Adrenal gland (tissue), 19 donors: Measurements from ENCODE around the gene TDRD1. TPM values are rescaled to one million over a fixed set of nuclear protein-coding genes. Genes with fewer than 3 reads are reported as not detected.
"Not testable (repeated sequence)": the region's sequence is repeated elsewhere in the genome, so short reads cannot be mapped to it uniquely, and the experiment has no call there.

Experiments used
- DNase-seq, 7 donors: peaks; one replicate each; pipeline ENCODE4 v3.0.0-alpha.2; 2019 to 2020
- H3K27ac ChIP-seq, 5 donors: fragments of 200-600 bp; sonication (generic) in 4 of 5; 1 replicate in 3 of 5; 2 replicates in 2 of 5; pipeline versions ENCODE4 v1.5.1 to v1.8.0; 2016 to 2020; ENCODE audit warnings: mild to moderate bottlenecking in 1 of 5
- H3K27me3 ChIP-seq: fragments of 200-600 bp; 2 replicates; pipeline ENCODE4 v1.8.0; 2021
- H3K36me3 ChIP-seq, 2 donors: fragments of 200-600 bp; replicated peaks in 1 of 2; 1 replicate in 1 of 2; 2 replicates in 1 of 2; pipeline versions ENCODE4 v1.5.1 to v1.8.0; 2018 to 2022
- H3K4me1 ChIP-seq, 2 donors: fragments of 200-600 bp; replicated peaks in 1 of 2; 1 replicate in 1 of 2; 2 replicates in 1 of 2; pipeline versions ENCODE4 v1.5.1 to v1.8.0; 2018 to 2021
- H3K4me3 ChIP-seq, 4 donors: fragments of 200-600 bp; sonication (generic) in 3 of 4; one replicate each; pipeline ENCODE4 v1.5.1; 2016 to 2018
- H3K9me3 ChIP-seq, 3 donors: fragments of 200-600 bp; sonication (generic) in 1 of 3; replicated peaks in 1 of 3; 1 replicate in 2 of 3; 2 replicates in 1 of 3; pipeline versions ENCODE4 v1.5.1 to v1.8.0; 2016 to 2021
- CTCF ChIP-seq, 6 experiments: fragments of 450-650 bp in 4 of 6; fragments of 200-600 bp in 2 of 6; sonication (generic) in 1 of 6; IDR thresholded peaks; 1 replicate in 5 of 6; 2 replicates in 1 of 6; pipeline versions ENCODE4 v1.5.1 to v1.8.0; 2016 to 2021; ENCODE audit warnings: antibody characterized with exemption in 6 of 6, mild to moderate bottlenecking in 2 of 6, moderate library complexity in 1 of 6
- POLR2A ChIP-seq, 2 donors: fragments of 450-650 bp; IDR thresholded peaks; one replicate each; pipeline ENCODE4 v1.6.1; 2017; ENCODE audit warnings: antibody characterized with exemption in 2 of 2, mild to moderate bottlenecking in 2 of 2, moderate library complexity in 1 of 2
- WGBS, 4 donors: extraction: QIAGEN DNeasy Blood & Tissue Kit in 2 of 4; methylation state at CpG; one replicate each; pipeline versions ENCODE4 v1.1.5 to v1.1.7; 2013 to 2017; 5-methylcytosine and 5-hydroxymethylcytosine counted together
- intact Hi-C, 2 donors: fragments of 100-400 bp; cut with DNase I; formaldehyde crosslinking; loops; one replicate each; pipeline versions ENCODE4 v1.14.1 to v1.15.0; 2022 to 2023
- long read RNA-seq, 10 donors: library from polyadenylated mRNA in 3 of 10; unstranded in 2 of 10; stranded (forward) in 1 of 10; transcript quantifications; one replicate each; pipeline ENCODE4 v2.0.0 and lab custom pipeline, GENCODE V29; 2021 to 2026
- polyA plus RNA-seq, 3 donors: library from polyadenylated mRNA; stranded (reverse); fragments of 200-250 nt in 2 of 3; fragments of 350-450 nt in 1 of 3; fragmentation: Illumina TruSeq in 1 of 3; extraction: RNeasy Lipid Tissue Mini Kit (QIAGEN cat#74804) in 1 of 3; gene quantifications; one replicate each; pipeline ENCODE4 v1.2.3, GENCODE V29; 2013 to 2014
- total RNA-seq, 9 donors: library from RNA; depleted of rRNA in 4 of 9; stranded (reverse); fragments of >200 nt in 4 of 9; fragments of 120-200 nt in 1 of 9; fragmentation: NEBNext Ultra II Directional in 1 of 9; extraction: Animal tissue kit (Norgen Biotek cat#: 25700) in 1 of 9; gene quantifications; one replicate each; pipeline versions ENCODE4 v1.1.0 to v1.2.4, GENCODE V29; 2013 to 2023
- donor health status: healthy with polysubstance abuse.
- donor health status: Bipolar disorder and iron deficiency.
- donor health status: DM: yes; HTN: yes; CAD: no.
- donor health status: DM: no; HTN: no; CAD: no.
- donor health status: DM: no; HTN: no; CAD: no.
- donor health status: DM: yes; HTN: yes; CAD: no.

TDRD1 gene
- total RNA-seq (under 1 TPM in 6 of 9 donors, not detected in 3; 0.11 to 0.72 (median 0.31) TPM), polyA plus RNA-seq (under 1 TPM; 0.03 to 0.08 (median 0.04) TPM)
- long read RNA-seq, donor 1 = 0 reads
- long read RNA-seq, donor 2 = 0 reads
- long read RNA-seq, donor 3 = 0 reads
- long read RNA-seq, donor 4 = 0 reads
- long read RNA-seq, donor 5 = 0 reads
- long read RNA-seq, donor 6 = 0 reads
- long read RNA-seq, donor 7 = 0 reads
- long read RNA-seq, donor 8 = 0 reads
- long read RNA-seq, donor 9 = 0 reads
- long read RNA-seq, donor 10 = 0 reads

- Histone ChIP-seq H3K9me3 (no peaks in the 10 kb centered on the region), H3K4me3 (no peak within 1 kb of the TSS), H3K4me1 (no peaks in the 10 kb centered on the region), H3K36me3 (no peaks in the 10 kb centered on the region), H3K27ac (no peak within 1 kb of the TSS), H3K27me3 (no peaks in the 10 kb centered on the region)
- no peak for DNase-seq
- intact Hi-C loops = no loop called here
- 74 to 79% (median 75%) methylated on average over 28 of the region's 28 CpGs for WGBS, 4 donors
- TF ChIP-seq POLR2A (IDR thresholded peaks at IDR 0.05) (no peak), CTCF (IDR thresholded peaks at IDR 0.05) (no peak)
Observed at GRCh38 chr10:114179148-114179547, at the start of gene TDRD1. TSS of gene TDRD1 (plus strand) at chr10:114179353. CDS start at chr10:114187832, 8,479 bp downstream.

- DNase-seq = no peak
- H3K27ac ChIP-seq = no peak overlapping the region
- no peaks in the 10 kb centered on the region for H3K4me1 ChIP-seq
- no peak for TF ChIP-seq POLR2A (IDR thresholded peaks at IDR 0.05)
- no peaks in the 10 kb centered on the region for H3K27me3 ChIP-seq
- 80 to 87% (median 84%) methylated on average over 3 of the region's 3 CpGs for WGBS, 4 donors
- peaks cover 0 to 75% of the 10 kb centered on the region in 2 donors for H3K36me3 ChIP-seq
- intact Hi-C loops = no loop called here
- no peaks in the 10 kb centered on the region for H3K9me3 ChIP-seq
- H3K4me3 ChIP-seq = no peak overlapping the region
Observed at GRCh38 chr10:114131094-114131493, 48.1 kb upstream of the TDRD1 start.

- 83 to 89% (median 85%) methylated on average over 2 of the region's 2 CpGs for WGBS, 4 donors
- peaks cover 0 to 47% of the 10 kb centered on the region in 2 donors for H3K36me3 ChIP-seq
- no peak for TF ChIP-seq CTCF (IDR thresholded peaks at IDR 0.05)
- no peak for TF ChIP-seq POLR2A (IDR thresholded peaks at IDR 0.05)
- intact Hi-C loops = no loop called here
- no peak overlapping the region for H3K27ac ChIP-seq
- no peaks in the 10 kb centered on the region for H3K9me3 ChIP-seq
- H3K27me3 ChIP-seq = no peaks in the 10 kb centered on the region
- H3K4me3 ChIP-seq = no peak overlapping the region
- no peak for DNase-seq
- H3K4me1 ChIP-seq = no peaks in the 10 kb centered on the region
Observed at GRCh38 chr10:114135476-114135875, 43.7 kb upstream of the TDRD1 start.

- Histone ChIP-seq H3K36me3 (peaks cover 0 to 45% of the 10 kb centered on the region in 2 donors), H3K27me3 (no peaks in the 10 kb centered on the region), H3K4me3 (no peak overlapping the region), H3K9me3 (no peaks in the 10 kb centered on the region), H3K27ac (no peak overlapping the region), H3K4me1 (no peaks in the 10 kb centered on the region)
- TF ChIP-seq CTCF (IDR thresholded peaks at IDR 0.05) (no peak), POLR2A (IDR thresholded peaks at IDR 0.05) (no peak)
- intact Hi-C loops = no loop called here
- WGBS, 4 donors = 76 to 87% (median 83%) methylated on average over 3 of the region's 3 CpGs
- no peak for DNase-seq
Observed at GRCh38 chr10:114138581-114138980, 40.6 kb upstream of the TDRD1 start.

GRCh38 chr10:114140036-114140435, 39.1 kb upstream of the TDRD1 start:
- no peak for TF ChIP-seq CTCF (IDR thresholded peaks at IDR 0.05)
- no peak for TF ChIP-seq POLR2A (IDR thresholded peaks at IDR 0.05)
- 48 to 98% (median 73%) methylated on average over 1 of the region's 1 CpG for WGBS, 4 donors
- Histone ChIP-seq H3K4me1 (no peaks in the 10 kb centered on the region), H3K27me3 (no peaks in the 10 kb centered on the region), H3K9me3 (no peaks in the 10 kb centered on the region), H3K4me3 (no peak overlapping the region), H3K27ac (no peak overlapping the region), H3K36me3 (peaks cover 0 to 36% of the 10 kb centered on the region in 2 donors)
- intact Hi-C loops = no loop called here
- no peak for DNase-seq

- H3K36me3 ChIP-seq = peaks cover 0 to 31% of the 10 kb centered on the region in 2 donors
- H3K4me1 ChIP-seq, H3K27me3 ChIP-seq, H3K4me3 ChIP-seq, DNase-seq, H3K27ac ChIP-seq, H3K9me3 ChIP-seq, intact Hi-C loops: not testable (repeated sequence)
- 95 to 98% (median 97%) methylated on average over 2 of the region's 2 CpGs for WGBS, 4 donors
Observed at GRCh38 chr10:114140827-114141226, 38.3 kb upstream of the TDRD1 start.
